GM12801 (cell line): ENCODE measurements around the gene MSH3.

ENCODE experiments used
- TF ChIP-seq, protein P1 (sequence below): IDR thresholded peaks from one replicate; pipeline ENCODE4 v1.5.1; 2011; ENCODE audit warnings: control low read depth; ENCODE audit not compliant: insufficient read length; ENCODE audit errors: extremely low read depth

Gene MSH3

DNA sequence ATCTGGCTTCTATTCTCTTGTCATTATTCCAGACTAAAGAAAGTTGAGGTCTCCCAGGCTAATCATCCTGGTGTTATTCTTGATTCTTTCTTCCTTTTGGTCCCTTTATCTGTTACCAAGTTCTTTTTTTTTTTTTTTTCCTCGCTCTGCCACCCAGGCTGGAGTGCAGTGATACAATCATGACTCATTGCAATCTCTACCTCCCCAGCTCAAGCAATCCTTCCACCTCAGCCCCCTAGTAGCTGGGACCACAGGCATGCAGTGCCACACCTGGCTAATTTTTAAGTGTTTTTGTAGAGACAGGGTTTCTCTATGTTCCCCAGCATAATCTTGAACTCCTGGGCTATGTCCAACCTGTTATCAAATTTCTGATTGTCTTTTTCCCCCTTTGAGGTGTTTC lies 126.9 kb downstream of the MSH3 start:
- TF ChIP-seq, protein P1, sequence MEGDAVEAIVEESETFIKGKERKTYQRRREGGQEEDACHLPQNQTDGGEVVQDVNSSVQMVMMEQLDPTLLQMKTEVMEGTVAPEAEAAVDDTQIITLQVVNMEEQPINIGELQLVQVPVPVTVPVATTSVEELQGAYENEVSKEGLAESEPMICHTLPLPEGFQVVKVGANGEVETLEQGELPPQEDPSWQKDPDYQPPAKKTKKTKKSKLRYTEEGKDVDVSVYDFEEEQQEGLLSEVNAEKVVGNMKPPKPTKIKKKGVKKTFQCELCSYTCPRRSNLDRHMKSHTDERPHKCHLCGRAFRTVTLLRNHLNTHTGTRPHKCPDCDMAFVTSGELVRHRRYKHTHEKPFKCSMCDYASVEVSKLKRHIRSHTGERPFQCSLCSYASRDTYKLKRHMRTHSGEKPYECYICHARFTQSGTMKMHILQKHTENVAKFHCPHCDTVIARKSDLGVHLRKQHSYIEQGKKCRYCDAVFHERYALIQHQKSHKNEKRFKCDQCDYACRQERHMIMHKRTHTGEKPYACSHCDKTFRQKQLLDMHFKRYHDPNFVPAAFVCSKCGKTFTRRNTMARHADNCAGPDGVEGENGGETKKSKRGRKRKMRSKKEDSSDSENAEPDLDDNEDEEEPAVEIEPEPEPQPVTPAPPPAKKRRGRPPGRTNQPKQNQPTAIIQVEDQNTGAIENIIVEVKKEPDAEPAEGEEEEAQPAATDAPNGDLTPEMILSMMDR: no peak

GRCh38 chr5:80782626-80783025 lies 128.2 kb downstream of the MSH3 start:
- TF ChIP-seq, protein P1: no peak

GRCh38 chr5:80784451-80784850 lies 130.0 kb downstream of the MSH3 start:
- TF ChIP-seq, protein P1: no peak

GRCh38 chr5:80790698-80791097 lies 136.2 kb downstream of the MSH3 start:
- TF ChIP-seq, protein P1: no peak

DNA sequence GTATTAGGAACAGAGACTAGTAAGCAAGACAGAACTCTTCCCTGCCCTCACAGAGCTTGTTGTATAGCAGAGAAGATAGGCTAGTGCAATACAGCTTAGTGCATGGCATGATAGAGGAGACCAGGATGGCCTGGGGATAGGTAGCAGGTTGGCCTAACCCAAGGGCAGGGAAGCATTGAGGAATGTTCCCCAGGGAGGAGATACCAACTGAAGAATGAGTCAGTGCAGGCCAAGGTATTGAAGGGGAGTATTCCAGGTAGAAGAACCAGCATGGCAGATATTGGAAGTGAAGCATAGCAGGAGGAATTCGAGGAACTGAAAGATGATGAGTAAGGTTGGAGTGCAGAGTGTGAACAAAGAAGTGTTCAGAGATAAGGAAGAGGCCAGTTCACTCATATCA lies 138.9 kb downstream of the MSH3 start:
- TF ChIP-seq, protein P1: no peak

- TF ChIP-seq, protein P1: no peak
Observed at GRCh38 chr5:80796846-80797245, 142.4 kb downstream of the MSH3 start.

DNA sequence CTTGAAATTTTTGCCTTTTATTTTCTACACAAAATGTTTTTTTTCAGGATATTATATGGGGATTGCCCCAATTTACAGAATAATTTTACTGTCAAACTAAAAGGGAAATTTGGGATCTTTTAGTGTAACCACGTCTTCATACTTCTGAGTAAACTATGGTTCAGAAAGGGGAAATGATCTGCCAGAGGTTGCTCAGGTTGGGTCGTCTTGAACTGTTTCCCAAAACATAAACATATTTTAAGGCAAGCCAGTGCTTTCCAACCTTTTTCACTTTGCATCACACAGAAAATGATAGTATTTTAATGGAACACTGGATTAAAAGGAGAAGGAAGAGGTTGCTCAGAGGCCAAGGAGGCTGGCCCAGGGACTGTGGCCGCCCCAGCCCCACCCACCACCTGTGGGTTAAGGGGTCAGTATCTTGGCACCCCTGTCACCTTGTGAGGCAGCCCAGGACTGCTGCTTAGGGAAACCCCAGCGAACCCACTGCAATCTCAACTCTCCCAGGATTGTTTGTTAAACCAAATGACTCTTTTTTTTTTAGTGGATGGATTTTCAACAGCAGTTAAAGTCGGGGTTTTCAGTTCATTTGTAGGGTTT lies 143.1 kb downstream of the MSH3 start:
- TF ChIP-seq, protein P1: no peak

GRCh38 chr5:80798166-80798565 lies 143.7 kb downstream of the MSH3 start:
- TF ChIP-seq, protein P1: no peak
